T-helper 2 cell (primary cell): ENCODE results near the gene ZDHHC14.

ENCODE experiments used
- DNase-seq, 5 experiments: peaks; one replicate each; pipeline versions ENCODE4 v3.0.0 to v3.0.0-alpha.2; 2012 to 2022

The ZDHHC14 gene

DNA sequence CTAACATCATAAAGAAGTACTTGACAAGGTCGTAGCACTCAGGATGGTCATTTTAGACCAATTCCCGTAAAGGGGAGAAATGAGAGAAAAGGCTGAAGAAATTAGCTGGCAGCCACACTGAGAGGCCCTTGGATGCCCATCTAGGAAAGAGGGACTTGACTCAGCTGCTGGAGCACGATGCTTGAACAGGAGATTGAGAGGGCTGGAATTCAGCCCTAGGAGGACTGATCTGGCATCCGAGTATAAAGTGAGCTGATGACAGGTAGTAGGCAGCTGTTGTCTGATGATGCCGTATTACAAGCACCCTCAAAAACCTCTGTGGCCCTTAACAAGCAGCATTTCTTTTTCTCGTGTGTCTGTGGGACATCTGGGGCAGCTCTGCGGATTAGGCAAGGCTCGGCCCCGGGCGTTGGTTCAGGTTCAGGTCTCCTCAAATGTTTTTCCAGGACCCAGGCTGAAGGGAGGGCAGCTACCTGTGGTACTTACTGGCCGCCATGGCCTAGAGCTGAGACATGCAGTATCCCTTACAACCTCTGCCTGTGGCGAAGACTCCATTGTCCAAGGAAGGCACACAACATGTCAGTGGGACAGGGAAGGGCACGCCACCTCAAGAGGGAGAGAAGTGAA lies 222.4 kb downstream of the ZDHHC14 start:
- DNase-seq, result no peak

DNA sequence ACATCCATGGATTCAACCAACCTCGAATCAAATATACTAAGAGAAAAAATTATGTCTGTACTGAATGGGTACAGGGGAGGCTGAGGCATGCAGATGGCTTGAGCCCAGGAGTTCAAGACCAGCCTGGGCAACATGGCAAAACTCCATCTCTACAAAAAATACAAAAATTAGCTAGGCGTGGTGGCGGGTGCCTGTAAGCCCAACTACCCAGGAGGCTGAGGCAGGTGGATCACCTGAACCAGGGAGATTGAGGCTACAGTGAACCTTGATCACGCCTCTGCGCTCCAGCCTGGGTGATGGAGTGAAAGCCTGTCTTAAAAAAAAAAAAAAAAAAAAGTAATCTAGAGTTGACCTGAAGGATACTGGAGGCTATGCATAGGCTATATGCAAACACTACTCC lies 223.0 kb downstream of the ZDHHC14 start:
- DNase-seq, result no peak

GRCh38 chr6:157604816-157605215 lies 223.8 kb downstream of the ZDHHC14 start:
- no peak for DNase-seq

DNA sequence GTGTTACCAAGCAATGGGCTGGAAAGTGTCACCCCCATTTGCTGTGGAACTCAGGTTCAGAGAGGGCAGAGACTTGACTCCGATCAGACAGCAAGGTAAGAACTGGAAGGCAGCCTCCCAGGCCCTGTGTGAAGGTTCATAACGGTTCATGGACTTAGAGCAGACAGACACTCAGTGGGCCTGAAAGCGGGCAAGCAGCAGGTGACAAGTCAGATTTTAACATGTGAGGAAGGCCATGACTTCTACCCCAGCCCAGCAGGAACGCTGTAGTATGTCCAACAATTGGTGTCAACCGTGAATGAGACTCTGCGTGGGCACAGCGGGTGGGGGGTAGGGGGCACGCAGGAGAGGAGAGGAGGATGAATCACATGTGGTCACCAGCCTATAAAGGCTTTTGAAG lies 224.5 kb downstream of the ZDHHC14 start:
- no peak for DNase-seq

DNA sequence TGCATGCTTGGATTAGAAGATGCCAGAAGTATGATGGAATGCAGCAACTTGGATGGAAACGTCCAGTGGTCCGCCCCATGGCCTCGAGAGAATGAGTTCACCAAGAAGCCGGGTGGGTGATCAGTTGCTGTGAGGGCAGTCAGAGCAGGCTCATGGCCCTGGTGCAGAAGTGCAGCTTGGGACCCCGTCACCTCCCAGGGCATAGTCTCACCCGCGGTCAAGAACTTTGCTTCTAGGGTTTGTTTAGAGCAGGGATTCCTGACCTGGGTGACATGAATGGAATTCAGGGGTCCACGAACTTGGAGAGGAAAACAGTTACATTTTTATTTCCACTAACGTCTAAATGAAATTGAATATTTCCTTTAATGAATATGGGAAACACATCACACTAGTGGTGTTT lies 225.5 kb downstream of the ZDHHC14 start:
- no peak for DNase-seq

- no peak for DNase-seq
These were observed 226.5 kb downstream of the ZDHHC14 start for GRCh38 chr6:157607317-157608109.

- DNase-seq, result no peak
These were observed 227.5 kb downstream of the ZDHHC14 start for GRCh38 chr6:157608221-157609075.

- no peak for DNase-seq
These were observed 228.1 kb downstream of the ZDHHC14 start for GRCh38 chr6:157609117-157609516.

DNA sequence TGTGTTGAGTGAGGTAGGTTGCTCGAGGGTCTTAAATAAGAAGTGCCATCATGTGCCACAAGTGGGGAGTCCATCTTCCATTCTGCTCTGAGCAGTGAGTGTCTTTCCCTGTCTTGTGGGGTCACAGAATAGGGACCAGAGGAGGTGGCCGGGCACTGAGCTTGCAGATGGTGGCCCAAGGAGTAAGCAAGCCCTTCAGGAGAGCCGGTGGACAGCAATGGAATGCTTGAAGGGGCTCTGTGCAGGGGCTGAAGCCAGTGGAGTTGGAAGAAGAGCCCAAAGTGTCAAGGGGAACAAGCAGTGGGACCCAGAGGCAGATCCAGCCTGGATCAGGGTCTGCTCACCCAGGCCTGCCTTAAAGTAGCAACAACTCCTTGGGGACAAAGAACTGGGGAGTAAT lies 228.6 kb downstream of the ZDHHC14 start:
- DNase-seq, result no peak

DNA sequence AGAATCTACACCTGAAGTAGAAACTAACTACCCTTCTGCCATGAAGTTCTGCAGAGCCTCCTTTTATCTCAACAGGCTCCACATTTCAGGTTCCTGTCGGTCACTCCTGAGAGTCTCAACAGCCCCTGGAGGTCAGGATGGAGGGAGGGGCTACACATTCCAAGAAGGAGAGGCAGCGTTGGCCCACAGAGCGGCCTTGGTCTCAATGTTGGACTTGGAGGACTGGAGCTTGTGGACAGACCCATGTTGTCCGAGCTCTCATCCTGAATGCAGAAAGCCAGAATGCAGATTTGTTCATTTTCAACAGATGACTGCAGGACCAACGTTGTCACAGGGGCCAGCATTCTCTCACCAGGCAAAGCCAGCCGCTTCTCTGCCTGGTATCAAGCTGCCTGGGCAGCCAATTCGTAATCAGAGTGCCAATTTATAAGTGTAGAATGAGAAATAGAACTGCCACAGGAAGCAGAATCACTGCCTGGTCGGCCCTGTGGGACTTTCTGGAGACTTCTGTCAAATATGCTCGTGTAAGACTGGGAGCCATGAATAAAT lies 229.5 kb downstream of the ZDHHC14 start:
- no peak for DNase-seq

DNA sequence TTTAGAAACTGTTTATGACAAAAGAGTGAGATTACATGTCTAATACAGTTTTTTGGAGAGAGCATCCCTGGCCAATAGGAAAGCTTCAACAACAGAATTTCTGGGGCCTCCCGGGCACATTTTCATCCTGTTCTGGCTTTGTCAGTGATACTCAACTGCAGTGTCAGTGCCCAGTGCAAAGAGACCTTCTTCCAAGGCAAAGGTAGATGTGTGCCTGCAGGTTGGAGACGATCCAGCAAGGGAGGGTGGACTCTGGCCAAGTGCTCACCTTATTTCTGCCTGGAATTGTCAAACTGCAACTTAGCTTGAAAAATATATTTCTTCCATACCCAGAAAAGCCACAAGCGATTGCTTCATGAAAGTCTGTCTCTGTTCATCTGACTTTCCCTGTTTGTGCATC lies 230.4 kb downstream of the ZDHHC14 start:
- no peak for DNase-seq

DNA sequence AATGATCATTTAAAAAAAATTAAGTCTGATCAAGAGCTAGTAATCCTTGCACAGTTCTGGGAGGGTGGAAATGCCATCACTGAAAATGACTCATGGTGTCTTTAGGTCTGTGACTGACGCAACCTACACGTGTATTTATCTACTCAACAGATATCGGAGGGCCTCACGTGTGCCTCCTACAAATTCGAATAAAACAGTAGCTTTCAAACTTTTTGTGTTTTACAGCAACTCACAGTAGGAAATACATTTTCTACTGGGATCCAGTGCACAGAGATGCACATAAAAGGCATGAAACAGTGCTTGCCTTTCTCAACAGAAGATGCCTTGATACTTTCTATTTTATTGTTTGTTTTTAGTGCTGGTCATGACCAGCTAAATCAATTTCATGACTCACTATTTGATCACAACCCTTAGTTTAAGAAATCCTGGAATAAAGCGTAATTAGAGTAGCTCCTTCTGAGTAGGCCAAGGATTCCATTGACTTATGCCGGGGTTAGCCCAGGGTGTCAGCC lies 232.1 kb downstream of the ZDHHC14 start:
- DNase-seq, result no peak

DNA sequence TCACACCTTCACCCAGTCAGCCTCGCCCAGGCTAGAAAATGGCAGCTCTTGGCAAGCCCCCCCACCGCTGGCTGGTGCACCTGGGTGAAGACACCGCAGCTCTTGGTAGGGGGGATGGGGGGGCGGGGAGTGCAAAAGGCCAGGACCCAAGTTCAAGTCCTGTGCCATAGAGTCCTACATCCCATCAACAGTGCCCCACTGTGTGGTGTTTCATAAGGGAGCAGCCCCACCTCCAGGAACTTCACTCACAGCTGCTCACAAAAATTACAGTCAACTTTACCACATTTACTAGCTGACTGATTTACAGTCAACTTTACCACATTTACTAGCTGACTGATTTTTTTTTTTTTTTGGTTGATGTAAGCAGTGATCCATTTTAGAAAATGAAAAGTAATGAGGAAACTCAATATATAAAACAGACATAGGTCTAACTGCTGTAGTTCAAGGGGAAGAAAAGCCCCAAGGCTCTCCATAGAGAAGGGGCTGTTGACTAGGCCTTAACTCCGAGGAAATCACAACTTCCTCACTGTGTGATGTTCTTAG lies 233.1 kb downstream of the ZDHHC14 start:
- peak in 1 of 5 experiments; percentile 48 for DNase-seq

DNA sequence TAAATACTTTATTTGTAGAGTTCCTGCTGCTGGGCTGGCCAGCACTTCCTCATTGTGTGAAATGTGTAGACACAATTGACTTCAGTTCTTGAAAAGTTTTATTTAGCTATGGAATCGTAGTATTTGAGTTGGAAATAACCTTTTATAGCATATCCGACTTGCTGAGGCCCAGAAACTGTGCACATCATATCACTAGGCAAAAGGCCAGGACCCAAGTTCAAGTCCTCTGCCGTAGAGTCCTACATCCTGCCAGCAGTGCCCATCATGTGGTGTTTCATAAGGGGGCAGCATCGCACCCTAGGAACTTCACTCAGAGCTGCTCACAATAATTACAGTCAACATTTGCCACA lies 234.4 kb downstream of the ZDHHC14 start:
- no peak for DNase-seq

DNA sequence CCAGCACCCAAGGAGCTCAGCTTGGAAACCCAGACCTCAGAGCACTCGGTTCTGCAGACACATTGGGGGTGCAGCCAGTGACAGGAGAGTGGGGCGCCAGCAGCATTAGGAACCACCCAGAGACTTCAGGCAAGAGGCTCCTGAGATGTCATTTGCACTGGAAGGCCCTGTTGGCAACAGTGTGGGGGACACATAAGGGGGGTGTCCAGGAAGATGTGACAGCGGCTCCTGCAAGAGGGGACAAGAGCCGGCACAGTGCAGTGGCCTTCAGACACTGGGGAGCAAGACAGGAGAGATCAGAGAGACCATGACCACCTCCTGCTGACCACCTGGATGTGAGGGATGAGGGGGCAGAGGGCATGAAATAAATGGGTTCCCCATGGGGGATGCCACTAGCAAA lies 235.0 kb downstream of the ZDHHC14 start:
- DNase-seq, result no peak

DNA sequence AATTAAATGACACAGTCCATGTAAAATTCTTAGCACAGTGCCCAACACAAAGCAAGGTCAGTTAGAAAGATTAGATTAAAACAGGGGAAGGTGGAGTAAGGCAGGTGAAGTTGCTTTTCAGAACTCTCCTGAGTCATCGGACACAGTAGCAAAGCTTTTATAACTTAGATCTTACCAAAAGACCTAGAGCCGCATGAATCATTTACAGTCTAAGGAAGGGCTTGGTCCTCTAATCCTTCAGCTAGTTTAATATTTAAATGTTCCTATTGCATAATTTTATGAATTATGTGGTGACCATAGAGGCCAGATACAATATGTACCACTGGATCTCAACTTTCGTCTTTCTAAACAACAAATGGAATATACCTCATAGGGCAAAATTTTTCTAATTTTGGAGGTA lies 240.0 kb downstream of the ZDHHC14 start:
- DNase-seq, result no peak

GRCh38 chr6:157621406-157621805 lies 240.4 kb downstream of the ZDHHC14 start:
- no peak for DNase-seq

- no peak for DNase-seq
These were observed 241.4 kb downstream of the ZDHHC14 start for GRCh38 chr6:157622427-157622826.

DNA sequence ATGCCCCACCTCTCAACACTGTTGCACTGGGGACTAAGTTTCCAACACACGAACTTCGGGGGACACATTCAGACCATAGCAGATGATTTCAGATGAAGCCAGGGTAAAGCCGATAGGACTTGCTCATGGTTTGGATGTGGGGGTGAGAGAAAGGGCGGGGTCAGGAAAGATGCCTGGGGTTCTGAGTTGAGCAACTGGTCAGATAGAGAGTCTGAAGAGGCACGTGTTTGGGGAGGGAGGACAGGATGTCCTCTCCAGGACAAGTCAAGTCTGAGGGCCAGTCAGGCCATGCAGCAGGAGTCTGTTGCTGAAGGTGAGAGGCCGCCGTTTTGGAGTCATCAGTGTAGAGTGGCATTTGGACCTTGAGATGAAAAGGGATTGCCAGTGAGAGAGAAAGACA lies 244.1 kb downstream of the ZDHHC14 start:
- DNase-seq, result no peak

DNA sequence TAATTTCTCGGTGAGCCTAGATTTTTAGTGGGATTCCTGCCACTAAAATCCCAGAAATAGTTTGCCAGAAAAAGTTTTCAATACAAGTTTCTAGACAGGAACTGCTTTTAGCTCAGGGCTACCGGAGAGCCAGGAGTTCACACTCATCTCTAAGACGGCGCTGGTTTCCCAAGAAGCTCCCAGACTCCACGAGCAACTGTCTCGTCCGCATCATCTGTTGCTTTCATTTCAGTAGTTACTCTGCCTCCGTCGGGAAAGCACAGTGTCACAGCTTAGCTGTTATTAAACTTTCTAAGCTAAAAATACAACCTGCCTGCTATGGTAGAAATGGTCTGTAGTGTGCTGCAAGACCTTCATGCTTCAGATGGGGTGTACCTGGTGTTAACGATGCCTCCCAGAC lies 244.8 kb downstream of the ZDHHC14 start:
- DNase-seq, result no peak

- no peak for DNase-seq
These were observed 246.4 kb downstream of the ZDHHC14 start for GRCh38 chr6:157627195-157627966.

DNA sequence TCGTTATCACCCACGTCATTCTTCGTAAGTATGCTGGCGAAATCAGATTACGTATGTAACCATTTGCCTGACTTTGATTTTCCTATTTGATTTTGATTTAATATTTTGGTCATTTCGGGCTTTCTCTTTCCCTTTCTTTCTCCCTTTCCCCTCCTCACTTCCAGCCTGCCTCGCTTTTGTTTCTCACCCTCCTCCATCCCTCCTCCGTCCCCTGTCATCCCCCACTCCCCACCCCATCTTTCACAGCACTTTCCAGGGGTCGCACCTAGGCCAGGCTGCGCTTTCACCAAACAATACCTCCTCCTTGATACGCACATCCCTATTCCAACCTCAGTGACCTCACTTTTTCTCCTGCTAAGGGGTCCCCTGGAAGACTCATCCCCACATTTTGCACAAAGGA lies 247.5 kb downstream of the ZDHHC14 start:
- DNase-seq, result no peak
